Retinal pigment epithelial cell (primary cell): ENCODE measurements around the gene ALDH1L2.
A peak's percentile ranks its signal among the peaks of the same experiment; 100 is the strongest.

Experiments
- DNase-seq: peaks from one replicate; pipeline ENCODE4 v3.0.0-alpha.2; 2010; ENCODE audit warnings: low read depth
- H3K4me3 ChIP-seq: 2 replicates; pipeline ENCODE4 v1.5.1; 2011; ENCODE audit warnings: mild to moderate bottlenecking, low read length, control low read depth, moderate library complexity
- CTCF ChIP-seq: conservative IDR thresholded peaks from 2 replicates; pipeline ENCODE4 v1.5.1; 2011; ENCODE audit warnings: low read depth, low read length, control low read depth, inconsistent platforms

The ALDH1L2 gene

GRCh38 chr12:105057174-105057573 is 27.1 kb downstream of the ALDH1L2 start:
- no peak for TF ChIP-seq CTCF
- H3K4me3 ChIP-seq: no peak overlapping the region
- no peak for DNase-seq

GRCh38 chr12:105053116-105053572 is 31.1 kb downstream of the ALDH1L2 start:
- no peak overlapping the region for H3K4me3 ChIP-seq
- TF ChIP-seq CTCF: peak; percentile 92
- DNase-seq: no peak

GRCh38 chr12:105051981-105052380 is 32.3 kb downstream of the ALDH1L2 start:
- DNase-seq: no peak
- no peak for TF ChIP-seq CTCF
- no peak overlapping the region for H3K4me3 ChIP-seq

GRCh38 chr12:105048315-105048714 is 35.9 kb downstream of the ALDH1L2 start:
- no peak for TF ChIP-seq CTCF
- no peak overlapping the region for H3K4me3 ChIP-seq
- DNase-seq: no peak

- TF ChIP-seq CTCF: no peak
- H3K4me3 ChIP-seq: no peak overlapping the region
- DNase-seq: no peak
These were observed 37.0 kb downstream of the ALDH1L2 start for GRCh38 chr12:105047308-105047707.

- peak; percentile 78 for DNase-seq
- H3K4me3 ChIP-seq: no peak overlapping the region
- no peak for TF ChIP-seq CTCF
These were observed 43.1 kb downstream of the ALDH1L2 start for GRCh38 chr12:105041186-105041585.

- TF ChIP-seq CTCF: no peak
- DNase-seq: no peak
- no peak overlapping the region for H3K4me3 ChIP-seq
These were observed 43.8 kb downstream of the ALDH1L2 start for GRCh38 chr12:105040476-105040875.
